Fibroblast of skin of back (primary cell): ENCODE measurements around the gene XPOT. TPM values are rescaled to one million over a fixed set of nuclear protein-coding genes. Genes with fewer than 3 reads are reported as not detected.
"Not testable (repeated sequence)": the region's sequence is repeated elsewhere in the genome, so short reads cannot be mapped to it uniquely, and the experiment has no call there.

ENCODE experiments used
- DNase-seq: peaks from one replicate; pipeline ENCODE4 v3.0.0-alpha.2; 2013
- polyA plus RNA-seq, 2 experiments: library from polyadenylated mRNA; unstranded; fragments of 120-200 nt; gene quantifications; one replicate each; pipeline ENCODE4 v1.2.1, GENCODE V29; 2013; ENCODE audit not compliant: insufficient read length in 2 of 2

The XPOT gene, protein sequence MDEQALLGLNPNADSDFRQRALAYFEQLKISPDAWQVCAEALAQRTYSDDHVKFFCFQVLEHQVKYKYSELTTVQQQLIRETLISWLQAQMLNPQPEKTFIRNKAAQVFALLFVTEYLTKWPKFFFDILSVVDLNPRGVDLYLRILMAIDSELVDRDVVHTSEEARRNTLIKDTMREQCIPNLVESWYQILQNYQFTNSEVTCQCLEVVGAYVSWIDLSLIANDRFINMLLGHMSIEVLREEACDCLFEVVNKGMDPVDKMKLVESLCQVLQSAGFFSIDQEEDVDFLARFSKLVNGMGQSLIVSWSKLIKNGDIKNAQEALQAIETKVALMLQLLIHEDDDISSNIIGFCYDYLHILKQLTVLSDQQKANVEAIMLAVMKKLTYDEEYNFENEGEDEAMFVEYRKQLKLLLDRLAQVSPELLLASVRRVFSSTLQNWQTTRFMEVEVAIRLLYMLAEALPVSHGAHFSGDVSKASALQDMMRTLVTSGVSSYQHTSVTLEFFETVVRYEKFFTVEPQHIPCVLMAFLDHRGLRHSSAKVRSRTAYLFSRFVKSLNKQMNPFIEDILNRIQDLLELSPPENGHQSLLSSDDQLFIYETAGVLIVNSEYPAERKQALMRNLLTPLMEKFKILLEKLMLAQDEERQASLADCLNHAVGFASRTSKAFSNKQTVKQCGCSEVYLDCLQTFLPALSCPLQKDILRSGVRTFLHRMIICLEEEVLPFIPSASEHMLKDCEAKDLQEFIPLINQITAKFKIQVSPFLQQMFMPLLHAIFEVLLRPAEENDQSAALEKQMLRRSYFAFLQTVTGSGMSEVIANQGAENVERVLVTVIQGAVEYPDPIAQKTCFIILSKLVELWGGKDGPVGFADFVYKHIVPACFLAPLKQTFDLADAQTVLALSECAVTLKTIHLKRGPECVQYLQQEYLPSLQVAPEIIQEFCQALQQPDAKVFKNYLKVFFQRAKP
- polyA plus RNA-seq (2013, experiment 1 of 2; ENCODE audit: insufficient read length) = 144 TPM
- polyA plus RNA-seq (2013, experiment 2 of 2; ENCODE audit: insufficient read length) = 114 TPM

DNA sequence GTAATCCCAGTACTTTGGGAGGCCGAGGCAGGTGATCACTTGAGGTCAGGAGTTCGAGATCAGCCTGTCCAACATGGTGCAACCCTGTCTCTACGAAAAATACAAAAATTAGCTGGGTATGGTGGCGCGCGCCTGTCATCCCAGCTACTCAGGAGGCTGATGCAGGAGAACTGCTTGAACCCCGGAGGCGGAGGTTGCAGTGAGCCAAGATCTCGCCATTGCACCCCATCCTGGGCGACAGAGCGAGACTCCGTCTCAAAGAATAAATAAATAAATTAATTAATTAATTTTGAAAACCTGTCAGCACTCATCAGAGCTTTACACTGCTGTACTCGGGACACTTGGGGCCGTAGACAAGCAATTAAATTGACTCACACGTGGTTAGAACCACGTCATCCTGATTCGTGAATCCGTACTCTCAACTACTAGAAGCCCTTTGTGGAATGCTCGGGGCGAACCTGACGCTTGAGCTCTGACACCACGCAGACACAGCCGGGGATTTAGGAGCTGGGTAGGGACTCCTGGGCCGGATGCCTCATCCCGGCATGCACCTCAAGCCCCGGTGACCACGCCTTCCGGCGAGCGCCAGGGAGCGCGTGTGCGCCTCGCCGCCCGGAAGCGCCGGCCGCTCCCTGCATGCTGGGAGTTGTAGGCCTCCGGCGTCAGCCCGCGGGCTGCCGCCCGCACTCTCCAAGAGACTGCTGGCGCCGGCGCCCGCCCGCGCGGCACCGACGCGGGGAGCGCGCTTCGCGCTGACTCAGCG lies at the start of gene XPOT:
XPOT (plus strand) TSS at position 686 of the 763 bp plus-strand sequence. CDS start 5,644 bp downstream, outside the sequence.
- DNase-seq = peak; percentile 98

DNA sequence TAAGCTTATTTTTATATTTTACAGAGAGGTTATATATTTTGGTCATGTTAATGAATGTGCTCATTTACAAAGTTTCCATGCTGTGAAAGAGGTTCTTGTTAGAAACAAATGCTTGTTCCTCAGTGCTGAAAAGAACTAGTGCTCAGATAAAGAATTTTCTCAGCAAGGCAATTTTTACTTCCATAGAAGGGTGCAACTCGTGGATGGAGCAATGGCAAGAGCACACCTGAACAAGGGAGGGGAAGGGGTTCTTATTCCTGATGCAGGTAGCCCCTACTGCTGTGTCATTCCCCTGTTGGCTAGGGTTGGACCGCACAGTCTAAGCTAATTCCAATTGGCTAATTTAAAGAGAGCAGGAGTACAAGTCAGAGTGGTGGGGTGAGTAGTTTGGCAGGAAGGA lies 48.0 kb upstream of the XPOT start:
- DNase-seq = not testable (repeated sequence)

DNA sequence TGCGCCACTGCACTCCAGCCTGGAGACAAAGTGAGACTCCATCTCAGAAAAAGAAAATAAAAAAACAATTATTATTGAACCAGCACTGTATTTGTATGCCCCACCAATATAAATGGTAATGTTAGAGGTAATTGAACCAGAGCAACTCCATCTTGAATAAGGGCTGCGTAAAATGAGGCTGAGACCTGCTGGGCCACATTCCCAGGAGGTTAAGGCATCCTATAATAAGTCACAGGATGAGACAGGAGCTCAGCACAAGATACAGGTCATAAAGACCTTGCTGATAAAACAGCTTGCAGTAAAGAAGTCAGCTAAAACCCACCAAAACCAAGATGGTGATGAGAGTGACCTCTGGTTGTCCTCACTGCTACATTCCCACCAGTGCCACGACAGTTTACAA lies 43.0 kb upstream of the XPOT start:
- not testable (repeated sequence) for DNase-seq

DNA sequence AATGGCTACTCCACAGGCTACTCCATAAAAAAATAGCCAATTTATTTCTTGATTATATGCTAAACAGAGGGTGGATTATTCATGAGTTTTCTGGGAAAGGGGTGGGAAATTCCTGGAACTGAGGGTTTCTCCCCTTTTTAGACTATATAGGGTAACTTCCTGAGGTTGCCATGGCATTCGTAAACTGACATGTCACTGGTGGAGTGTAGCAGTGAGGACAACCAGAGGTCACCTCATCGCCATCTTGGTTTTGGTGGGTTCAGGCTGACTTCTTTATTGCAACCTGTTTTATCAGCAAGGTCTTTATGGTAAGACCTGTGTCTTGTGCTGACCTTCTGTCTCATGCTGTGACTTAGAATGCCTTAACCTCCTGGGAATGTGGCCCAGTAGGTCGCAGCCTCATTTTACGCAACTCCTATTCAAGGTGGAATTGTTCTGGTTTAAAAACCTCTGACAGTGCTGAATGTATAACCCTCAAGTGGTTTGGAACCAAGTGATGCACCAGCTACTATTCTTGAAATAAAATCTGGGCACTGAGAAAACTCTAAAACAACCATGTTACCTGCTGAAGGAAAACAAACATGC lies 41.4 kb upstream of the XPOT start:
- DNase-seq = no peak

DNA sequence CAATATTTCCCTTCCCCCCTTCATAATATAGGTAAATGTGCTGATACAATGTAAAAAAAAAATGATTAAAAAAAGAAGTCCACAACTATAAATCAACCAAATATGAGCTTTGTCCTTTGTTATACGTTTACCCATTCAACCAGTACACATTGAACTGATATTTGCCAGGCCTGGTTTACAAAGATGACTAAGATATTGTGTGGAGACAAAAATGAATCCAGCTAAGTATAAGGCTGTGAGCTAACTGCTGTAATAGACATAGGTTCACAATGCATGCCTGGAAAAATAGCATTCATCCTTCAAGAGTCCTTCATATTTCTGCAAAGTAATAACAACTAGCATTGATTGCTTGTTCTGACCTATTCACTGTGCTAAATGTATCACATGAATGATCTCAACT lies 20.5 kb upstream of the XPOT start:
- DNase-seq = no peak

DNA sequence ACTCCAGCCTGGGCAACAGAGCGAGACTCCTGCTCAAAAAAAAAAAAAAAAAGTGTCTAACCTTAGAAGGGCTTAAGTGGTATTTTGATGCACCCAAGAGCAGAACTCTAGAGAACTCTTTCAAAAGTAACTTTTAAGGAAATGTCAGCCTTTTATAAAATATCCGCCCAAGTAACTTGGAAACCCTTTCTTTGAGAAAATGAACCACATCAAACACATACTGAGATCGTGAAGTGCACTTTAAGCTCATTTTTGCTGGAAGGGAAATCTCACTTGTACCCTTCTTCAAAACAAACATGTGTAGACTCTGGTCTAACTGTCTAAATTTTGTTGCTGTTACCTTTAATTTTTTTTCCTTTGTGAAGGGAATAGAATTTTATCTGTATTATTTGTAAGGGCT lies 19.2 kb upstream of the XPOT start:
- no peak for DNase-seq

DNA sequence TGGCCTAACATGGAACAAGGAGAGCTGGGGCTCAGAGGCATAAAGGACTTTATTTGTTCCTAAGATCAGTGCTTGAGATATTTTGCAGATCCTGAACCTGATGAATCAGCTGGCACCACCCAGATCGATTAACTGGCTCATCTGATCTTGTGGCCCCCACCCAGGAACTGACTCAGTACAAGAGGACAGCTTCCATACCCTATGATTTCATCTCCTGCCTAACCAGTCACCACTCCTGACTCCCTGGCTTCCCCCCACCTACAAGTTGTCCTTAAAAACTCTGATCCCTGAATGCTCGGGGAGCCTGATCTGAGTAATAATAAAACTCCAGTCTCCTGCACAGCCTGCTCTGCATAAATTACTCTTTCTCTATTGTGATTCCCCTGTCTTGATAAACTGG lies 18.7 kb upstream of the XPOT start:
- peak; percentile 50 for DNase-seq

DNA sequence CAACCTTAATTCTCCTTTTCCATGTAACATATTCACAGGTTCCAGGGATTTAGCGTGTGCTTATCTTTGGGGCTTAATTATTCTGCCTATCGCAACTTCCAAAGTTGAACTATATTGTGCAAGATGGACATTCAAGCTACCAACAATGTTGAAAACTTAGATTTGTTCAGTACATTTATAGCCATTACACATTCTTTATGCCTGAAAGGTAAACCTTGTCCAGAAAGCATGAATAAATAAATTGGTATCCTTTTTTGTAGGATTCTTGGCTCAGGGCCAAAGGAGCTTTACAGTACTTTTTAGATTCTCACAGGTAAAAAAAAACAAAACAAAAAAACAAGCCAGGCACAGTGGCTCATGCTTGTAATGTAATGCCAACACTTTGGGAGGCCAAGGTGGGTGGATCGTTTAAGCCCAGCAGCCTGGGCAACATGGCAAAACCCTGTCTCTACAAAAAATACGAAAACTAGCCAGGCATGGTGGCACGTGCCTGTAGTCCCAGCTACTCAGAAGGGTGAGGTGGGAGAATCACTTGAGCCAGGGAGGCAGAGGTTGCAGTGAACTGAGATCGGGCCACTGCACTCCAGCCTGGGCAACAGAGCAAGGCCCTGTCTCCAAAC lies 16.9 kb upstream of the XPOT start:
- DNase-seq = no peak

DNA sequence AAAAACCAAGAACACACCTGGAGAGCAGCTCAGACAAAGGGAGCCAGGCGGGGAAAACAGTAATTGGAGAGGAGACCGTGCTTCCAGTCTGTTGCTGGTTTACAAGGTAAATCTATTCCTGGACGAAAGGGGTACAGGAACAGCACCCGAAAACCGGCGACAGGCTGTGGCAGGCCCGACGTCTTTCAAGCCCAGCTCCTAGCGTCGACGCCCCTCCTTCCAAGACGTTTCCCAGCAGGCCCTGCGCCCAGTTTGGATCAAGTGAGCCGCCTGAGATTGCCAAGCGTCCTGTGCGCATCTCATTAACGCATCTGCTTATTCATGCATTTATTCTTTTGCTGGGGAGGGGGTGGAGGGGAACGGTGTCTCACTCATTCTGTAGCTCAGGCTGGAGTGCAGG lies 15.0 kb upstream of the XPOT start:
- DNase-seq = no peak

DNA sequence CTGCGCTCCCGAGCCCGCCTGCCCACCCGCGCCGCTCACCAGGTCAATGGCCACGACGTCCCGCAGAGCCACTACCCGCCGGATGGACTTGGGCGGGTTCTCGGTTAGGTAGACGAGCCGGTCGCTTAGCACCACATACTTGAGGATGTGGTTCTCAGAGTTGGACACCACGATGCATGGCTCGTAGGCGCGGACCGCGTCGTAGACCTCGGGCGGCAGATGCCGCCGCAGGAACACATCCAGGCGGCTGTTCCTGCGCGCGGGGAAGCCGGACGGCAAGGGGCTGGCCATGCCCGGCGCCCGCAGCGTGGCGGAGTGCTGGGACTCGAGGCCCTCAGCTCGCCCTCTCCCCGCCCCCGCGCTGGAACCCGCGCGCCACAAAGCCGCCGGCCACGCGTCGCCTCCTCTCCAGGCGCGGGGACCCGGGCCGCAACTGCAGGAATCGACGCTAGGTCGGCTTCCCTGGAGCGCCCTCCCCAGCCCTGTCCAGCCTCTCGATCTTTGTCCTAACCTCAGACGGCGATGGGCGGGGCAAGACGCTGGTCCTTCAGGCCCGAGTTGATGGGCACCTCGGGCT lies 13.8 kb upstream of the XPOT start, which contains the start of gene C12orf56:
C12orf56 (minus strand) TSS at position 484 of the 577 bp plus-strand sequence; CDS start at position 291, 193 bp downstream.
- DNase-seq = peak; percentile 33

DNA sequence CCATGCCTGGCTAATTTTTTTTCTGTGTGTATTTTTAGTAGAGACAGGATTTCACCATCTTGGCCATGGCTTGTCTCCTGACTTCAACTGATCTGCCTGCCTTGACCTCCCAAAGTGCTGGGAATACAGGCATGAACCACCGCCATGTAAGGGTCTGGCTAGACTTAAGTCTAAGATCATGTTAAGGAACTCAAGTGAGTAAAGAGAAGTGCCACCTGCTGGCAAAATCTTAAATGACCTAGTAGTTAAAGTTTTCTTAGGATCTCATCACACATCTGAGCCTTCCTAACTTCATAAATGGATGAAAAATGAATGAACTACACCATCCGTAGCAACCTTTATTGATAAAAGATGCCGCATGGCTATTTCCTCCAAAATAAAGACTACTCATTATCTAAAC lies 12.0 kb upstream of the XPOT start:
- DNase-seq = peak; percentile 46

DNA sequence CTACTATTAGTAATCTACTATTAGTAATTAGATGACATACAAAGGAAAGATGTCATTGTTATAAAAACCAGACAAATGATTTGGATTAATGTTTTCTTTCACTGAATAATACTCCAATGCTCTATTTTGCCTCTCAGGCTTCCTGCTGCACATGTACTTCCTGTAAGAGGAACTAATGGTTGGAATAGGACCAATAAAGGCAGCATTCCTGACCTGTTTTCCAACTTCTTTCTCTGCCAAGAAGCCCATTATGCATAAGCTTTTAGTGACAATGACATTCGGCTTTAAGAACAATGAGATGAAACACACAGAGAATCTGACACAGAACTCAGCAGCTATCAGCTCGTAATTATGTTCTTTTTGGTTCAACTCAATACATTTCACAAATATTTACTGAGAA lies 8.5 kb upstream of the XPOT start:
- DNase-seq = peak; percentile 16

DNA sequence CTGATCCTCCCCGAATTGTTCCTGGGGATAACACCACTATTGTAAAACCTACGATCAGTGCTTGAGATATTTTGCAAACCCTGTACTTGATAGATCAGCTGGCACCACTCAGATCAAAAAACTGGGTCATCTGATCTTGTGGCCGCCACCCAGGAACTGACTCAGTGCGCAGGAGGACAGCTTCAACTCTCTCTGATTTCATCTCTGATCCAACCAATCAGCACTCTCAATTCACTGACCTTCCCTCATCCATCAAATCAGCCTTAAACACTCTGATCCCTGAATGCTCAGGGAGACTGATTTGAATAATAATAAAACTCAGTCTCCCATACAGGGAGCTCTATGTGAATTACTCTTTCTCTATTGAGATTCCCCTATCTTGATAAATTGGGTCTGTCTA lies 4.2 kb upstream of the XPOT start:
- DNase-seq = peak; percentile 20

DNA sequence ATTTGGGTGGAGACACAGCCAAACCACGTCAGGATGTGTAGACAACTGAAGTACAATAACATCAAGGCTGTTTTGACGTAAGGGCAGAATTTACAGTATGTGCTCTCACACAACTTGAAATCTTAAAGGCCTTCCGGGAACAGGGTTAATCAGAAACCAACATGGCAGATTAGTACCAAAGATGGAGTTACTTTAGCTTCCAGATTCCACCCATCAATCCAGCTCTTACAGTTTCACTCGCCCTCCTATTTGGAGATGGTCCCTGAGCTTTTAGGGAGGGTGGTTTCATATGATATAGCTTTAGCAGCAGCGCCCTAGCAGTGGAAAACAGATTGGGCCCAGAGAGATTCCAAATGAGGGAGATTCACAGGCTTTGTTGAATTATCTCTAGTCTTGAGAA lies 2.0 kb upstream of the XPOT start:
- no peak for DNase-seq

DNA sequence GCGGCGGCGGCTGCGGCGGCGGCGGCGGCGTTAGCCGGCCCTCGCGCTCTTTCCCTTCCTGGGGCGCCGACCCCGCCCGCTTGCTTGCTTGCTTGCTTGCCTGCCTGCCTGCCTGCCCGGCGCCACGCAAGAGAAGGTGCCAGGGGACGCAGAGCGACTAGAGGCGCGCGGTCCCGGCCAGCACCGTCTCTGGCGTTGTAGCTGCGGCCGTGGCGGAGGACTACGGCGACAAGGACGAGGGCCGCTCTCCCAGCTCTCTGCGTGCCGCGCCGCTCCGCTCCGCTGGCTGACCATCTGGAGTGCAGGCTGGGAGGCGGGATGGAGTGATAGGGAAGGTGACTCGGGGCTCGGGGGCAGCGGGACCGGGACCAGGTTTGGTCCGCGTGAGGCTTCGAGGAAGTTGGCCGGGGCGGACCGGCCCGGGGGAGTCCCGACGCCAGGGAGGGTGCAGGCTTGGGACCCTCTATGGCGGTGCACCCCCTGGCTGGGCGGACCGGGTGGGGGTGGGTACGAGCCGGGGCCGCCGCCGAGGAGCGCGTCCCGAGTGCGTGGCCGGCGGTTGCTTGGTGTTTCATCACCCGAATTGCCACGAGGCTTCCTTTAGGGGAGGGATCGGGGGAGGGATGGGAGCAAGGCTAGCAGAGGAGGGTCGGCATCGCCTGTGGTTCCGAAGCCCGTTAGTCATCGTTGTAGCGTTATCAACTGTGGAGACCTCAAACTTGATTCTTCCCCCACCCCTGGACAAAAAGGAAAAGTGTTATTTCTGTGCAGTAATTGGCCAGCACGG lies 471 bp downstream of the XPOT start:
- DNase-seq = peak; percentile 94

DNA sequence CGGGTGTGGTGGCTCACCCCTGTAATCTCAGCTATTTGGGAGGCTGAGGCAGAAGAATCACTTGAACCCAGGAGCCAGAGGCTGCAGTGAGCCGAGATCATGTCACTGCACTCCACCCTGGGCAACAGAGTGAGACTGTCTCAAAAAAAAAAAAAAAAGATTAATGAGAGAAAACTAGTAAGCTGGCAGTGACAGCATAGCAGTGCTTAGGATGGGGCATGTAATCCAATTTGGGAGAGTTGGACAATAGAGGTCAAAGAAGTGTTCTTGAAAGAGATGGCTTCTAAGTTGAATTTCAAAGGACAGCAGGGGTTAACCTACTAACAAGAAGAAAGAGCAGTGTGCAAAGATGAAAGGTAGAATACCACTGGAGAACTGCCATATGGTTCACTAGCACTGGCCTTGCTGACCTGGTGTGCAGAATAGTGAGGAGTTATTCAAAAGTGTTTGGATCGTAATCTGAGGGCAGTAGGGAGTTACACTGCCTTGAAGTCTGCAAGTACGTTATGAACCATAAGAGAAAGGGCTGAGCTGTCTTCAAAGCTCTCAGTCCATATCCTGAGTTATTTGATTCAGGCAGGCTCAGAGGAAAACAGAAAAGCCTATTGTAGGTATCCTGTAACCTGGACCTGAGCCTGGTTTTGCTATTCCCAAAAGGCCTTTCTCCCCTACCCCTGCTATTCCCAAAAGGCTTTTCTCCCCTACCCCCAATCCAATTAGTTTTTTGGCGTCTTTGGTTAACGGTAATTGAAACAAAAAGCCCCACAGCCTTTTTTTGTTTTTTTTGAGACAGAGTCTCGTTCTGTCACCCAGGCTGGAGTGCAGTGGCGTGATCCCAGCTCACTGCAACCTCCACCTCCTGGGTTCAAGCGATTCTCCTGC lies 3.4 kb downstream of the XPOT start:
- DNase-seq = no peak

DNA sequence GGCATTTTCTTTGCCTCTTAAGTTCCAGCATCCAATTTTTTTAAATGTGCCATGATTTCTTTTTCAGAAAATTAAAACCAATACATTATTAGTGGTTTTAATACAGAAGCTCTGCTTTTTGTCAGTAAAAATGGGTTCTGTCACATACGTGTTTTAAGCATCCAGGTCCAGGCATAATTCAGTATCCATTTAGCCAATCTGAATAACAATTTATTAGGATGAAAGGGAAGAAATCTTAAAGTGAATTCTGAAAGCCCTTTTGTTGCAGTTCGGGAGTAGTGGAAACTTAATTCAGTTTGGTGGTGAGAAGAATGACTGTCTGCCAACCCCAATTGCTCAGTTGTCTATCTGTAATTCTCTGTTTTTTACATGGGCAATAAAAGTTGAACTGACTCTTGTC lies 7.2 kb downstream of the XPOT start:
- DNase-seq = no peak

DNA sequence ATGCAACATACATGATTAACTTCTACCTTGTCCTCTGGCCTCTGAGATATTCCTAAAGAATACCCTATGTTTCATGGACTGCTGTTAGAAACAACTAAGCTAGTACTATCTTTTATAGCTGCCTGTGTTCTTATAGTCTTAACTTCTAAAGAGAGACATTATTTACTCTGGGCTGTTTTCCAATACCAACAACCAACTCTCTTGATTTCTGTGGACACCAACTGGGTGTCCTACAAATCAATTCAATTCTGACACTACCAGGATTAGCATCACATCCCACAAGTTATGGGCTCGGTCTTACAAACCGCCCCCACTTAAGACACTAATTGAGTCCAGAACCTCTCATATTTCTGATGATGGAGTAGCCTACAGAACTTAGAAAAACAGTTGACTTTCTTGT lies 8.3 kb downstream of the XPOT start:
- no peak for DNase-seq

DNA sequence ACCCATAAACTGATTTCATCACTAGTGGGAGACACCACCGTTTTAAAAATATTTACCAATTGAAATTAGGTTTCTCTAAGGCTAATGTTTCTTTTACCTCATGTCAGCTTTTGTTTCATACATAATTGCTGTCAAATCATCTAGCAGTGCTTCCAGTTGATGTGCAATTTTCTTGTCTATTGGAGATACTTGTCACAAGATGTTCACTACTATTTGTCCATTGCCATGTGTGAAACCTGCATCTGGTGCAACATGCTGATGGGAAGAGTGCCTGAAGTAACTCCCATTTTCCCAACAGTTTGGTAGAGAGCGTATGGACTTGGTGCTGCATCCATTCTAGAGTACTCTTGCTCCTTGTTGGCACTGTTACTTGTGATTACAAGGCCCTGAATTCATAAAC lies 9.7 kb downstream of the XPOT start:
- no peak for DNase-seq
